ENCODE measurements around the gene CCDC88C. TPM values are rescaled to one million over a fixed set of nuclear protein-coding genes. Genes with fewer than 3 reads are reported as not detected.

CCDC88C gene
- polyA plus RNA-seq, 5 donors: 21.4 to 36.1 (median 28.4) TPM

GRCh38 chr14:91295276-91295845, 122.3 kb downstream of the CCDC88C start:
- no peak for DNase-seq

DNA sequence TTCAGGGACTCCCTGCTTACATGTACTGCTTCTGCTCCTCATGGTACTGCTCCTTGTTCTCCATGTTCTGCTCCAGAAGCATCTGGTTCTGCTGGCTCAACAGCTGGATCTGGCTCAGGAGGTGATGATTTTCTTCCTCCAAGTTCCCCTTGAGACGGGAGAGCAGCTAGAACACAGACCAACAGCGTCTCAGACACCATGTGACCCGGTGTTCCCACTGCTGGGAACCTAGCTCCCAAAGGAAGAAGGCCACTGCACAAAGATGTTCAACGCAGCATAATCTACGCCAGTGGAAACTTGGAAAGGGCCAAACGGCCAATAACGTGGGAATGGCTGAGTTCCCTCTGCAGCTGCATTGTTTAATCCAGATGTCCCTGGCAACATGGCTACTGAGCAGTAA, 123.5 kb downstream of the CCDC88C start:
- no peak for DNase-seq

DNA sequence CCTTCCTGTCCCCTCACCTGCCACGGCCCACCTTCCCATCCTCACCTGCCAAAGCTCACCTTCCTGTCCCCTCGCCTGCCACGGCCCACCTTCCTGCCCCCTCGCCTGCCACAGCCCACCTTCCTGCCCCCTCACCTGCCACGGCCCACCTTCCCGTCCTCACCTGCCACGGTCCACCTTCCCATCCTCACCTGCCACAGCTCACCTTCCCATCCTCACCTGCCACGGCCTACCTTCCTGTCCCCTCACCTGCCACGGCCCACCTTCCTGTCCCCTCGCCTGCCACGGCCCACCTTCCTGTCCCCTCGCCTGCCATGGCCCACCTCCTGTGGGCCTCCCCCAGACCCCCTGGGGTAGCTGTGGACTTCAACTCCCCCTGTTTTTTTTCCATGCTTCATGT, 124.3 kb downstream of the CCDC88C start:
- no peak for DNase-seq

DNA sequence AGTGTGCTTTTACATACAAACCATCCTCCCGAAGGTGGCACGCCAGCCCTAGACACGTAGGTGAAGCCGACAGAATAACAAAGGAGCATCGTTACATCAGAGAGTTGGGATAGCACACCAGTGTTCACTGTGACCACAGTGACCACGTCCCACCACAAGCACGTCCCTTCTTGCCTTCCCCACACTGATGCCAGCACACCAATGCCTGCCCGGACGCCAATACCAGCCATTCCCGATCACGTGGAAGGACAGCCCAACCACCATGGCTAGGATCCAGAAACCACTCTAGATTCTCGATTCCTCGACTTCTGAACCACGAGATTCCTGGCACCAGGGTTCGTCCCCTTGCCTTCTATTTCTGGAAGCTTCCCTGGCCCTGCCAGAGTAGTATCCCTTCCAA, 125.1 kb downstream of the CCDC88C start:
- DNase-seq: no peak

GRCh38 chr14:91291786-91292405, 125.7 kb downstream of the CCDC88C start:
- DNase-seq: no peak

- DNase-seq: no peak
Measured at GRCh38 chr14:91290986-91291385, 126.6 kb downstream of the CCDC88C start.

DNA sequence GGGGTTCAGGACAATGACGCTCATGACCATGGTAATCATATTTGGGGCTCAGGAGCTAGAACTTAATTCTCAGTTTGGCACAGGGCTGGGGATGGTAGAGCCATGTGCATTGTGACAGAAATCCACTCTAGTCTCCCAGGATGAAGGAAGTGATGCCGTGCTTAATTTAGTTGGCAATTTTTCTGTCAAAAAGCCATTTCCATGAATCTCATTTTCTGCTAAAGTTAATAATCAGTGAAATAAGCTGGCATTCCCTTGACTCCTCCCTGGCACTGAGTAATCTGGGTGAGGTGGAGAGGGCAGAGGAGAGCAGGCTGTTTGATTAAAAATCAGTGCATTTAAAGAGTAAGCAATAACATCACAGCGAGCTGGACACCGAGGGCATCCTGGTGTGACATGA, 128.2 kb downstream of the CCDC88C start:
- DNase-seq: no peak

GRCh38 chr14:91288876-91289275, 128.7 kb downstream of the CCDC88C start:
- DNase-seq: no peak

- peak; percentile 44 to 65 for DNase-seq
Measured at GRCh38 chr14:91286530-91286937, 131.1 kb downstream of the CCDC88C start.

- no peak for DNase-seq
Measured at GRCh38 chr14:91284791-91285548, 132.7 kb downstream of the CCDC88C start.

DNA sequence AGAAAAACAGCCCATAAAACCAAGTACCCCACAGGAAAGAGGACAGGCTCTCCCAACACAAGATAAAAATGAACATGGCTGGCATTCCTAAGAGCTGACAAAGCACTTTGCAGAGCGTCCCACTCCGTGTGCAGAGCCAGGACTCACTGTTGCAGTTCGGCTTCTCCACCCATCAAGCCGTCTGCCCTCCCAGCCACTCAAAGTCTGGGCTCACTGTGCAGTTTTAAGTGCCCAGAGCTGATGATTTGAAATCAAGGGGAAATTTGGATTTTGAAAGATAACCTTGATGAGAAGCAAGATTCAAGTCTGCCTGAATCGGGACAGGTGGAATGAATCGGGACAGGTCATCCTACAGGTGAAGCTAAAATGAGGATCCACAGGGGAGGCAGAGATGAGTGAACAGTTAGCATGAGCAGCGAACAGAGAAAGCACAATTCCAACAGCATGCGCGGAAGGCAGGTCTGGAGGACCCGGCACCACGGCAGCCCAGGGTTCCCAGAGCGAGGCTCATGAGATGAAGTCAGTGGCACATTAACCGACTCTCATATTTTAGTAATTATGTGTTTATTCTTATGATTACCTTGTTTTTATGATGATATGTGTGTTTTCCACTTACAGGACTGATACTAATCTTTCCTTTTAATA, 133.4 kb downstream of the CCDC88C start:
- no peak for DNase-seq

DNA sequence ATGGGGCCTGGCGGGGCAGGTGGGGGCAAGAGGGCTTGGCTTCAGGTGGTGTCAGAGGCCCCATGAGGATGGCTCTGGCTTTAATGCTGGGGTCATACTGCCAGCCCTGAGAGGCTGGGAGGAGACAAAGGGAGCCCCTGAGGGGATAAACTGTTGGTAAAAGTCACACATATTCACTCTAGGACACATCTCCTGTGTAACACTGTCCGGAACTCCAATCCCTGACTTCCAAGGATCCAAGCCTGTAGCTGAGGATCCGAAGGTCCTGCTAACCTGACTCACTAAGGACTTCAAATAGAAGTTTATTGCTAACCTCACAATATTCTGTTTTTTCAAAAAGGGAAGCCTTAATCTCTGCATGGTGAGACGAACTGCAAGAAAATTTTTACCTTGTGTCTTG, 134.0 kb downstream of the CCDC88C start:
- DNase-seq: no peak

DNA sequence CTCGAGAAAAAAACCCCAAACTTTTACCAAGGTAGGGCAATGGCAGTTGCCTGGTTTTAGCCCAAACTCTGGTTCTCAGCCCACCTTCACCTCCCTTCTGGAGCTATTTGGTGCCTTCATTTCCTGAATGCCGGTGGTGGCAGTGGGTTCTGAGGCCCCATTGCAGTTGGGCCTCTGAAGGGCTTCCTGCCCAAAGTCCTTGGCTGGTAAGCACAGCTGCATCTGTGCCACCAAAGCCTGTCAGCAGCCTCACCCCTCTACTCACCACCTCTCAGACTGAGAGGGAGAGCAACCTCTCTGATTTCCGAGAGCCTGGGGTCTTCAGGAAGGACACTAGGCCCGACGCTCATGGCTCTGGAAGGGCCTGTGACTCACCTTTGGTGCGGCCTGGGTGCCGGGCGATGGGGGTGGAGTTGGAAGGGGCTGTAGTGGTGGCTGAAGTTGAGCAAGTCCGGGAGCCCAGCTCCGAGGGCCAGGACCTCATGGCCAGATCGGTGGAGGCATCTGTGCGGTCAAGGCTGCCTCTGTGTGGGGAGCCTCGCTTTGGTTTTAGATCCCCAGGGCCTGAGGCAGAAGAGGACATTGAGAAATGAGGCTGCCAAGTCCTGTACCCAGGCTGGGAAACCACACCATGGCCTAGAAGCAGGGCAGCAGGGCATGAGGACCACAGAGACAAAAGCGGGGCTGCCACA, 134.5 kb downstream of the CCDC88C start:
- no peak for DNase-seq

DNA sequence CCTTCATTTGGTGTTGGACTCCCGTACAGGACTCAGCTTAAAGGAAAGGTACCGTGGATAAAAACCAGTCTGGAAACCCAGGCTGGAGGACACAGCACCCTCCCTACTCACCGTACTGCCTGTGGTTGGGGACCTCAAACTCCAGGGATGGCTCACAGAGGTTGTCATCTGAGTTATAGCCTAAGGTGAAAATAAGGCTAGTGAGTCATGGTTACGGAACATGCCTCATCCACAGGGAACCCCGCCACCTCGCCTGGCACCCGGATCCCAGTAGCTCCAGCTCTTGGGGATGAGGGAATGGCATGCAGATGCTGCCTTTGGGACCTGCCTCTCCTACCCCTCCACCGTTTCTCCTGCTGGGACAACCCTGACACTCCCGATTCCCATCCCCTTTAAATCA, 136.3 kb downstream of the CCDC88C start:
- no peak for DNase-seq

GRCh38 chr14:91280129-91280528, 137.5 kb downstream of the CCDC88C start:
- DNase-seq: no peak

DNA sequence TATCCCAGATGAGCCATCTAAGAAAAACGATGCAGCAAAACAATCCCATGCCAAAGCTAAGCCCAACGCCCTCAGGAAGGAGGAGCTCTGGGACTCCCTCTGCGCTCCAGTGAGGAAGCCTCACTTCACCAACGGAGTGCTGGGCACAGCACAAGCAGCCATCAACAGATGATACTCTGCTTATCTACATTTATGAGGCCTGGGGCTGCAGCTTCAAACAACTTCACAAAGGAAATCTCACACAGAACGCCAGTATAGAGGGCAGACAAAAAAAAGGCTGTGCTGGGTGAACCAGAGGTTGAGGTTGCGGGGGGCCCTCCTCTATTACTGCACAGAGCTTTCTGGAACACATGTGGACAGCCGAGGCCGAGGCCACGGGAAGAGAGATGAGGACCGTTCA, 138.3 kb downstream of the CCDC88C start:
- no peak for DNase-seq

GRCh38 chr14:91278383-91278715, 139.3 kb downstream of the CCDC88C start:
- DNase-seq: no peak

- no peak for DNase-seq
Measured at GRCh38 chr14:91277546-91278382, 139.9 kb downstream of the CCDC88C start.

DNA sequence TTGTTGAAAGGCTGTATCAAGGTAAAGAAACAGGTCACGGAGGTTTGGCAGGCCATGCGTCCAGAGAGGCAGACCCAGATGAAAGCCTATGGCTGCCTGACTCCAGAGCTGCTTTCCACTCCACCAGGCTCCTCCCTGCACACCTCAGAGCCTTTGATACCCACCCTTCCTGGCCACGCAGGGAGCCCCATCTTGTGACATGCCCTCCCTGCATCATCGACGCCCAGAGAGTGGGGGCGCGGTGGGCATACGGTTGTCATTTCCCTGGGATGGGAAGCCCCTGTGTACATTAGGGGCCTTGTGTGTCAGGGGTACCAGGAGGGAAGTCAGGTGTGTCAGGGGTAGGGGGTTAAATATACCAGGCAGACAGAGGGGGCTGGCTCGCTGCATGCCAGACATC, 142.8 kb downstream of the CCDC88C start:
- no peak for DNase-seq

GRCh38 chr14:91273885-91274273, 143.7 kb downstream of the CCDC88C start:
- DNase-seq: no peak

DNA sequence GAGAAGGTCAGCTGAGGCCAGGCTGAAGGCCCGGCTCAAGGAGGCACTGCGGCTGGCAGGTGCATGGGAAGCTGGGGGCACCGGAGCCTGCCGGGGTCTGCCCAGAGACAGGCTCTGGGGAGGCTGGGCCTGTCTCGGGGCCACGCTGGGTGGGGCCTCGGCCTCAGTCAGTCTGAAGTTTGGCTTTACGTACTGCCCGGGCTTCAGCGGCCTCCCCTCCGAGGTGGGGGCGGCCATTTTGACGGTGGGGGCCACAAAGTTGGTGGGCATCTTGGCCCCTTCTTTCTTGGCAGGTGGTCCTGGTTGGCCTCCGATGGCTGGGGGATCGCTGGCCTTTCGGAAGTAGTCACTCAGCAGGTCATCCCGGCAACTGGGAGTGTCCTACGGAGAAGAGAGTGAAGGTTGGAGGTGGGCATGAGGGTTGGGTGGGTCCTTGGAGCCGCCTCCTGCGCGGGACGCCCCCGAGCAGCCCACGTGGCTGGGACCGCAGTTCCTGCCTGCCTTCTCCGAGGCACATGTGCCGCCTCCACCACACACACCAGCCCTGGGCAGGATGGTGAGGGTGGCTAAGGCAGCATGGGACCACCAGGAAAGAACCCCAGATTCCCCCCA, 144.2 kb downstream of the CCDC88C start:
- DNase-seq: no peak
